ENCODE results near the gene MOSPD2.

DNA sequence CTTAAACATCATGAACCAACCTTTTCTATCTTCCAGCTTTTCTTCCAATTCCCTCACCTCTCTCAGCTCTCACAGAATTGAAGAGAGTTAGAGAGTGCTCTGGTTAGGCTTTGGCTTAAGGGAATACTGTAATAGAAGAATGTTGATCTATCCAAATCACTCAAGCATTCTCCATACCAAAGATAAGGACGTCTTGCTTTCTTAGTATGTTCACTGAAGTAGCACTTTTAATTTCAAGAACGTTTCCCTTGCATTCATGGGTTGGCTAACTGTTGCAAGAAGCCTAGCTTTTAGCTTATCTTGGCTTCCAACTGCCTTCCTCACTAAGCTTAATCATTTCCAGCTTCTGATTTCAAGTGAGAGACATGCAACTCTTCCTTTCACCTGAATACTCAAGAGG is 43.6 kb upstream of the MOSPD2 start:
- TF ChIP-seq, protein P1, sequence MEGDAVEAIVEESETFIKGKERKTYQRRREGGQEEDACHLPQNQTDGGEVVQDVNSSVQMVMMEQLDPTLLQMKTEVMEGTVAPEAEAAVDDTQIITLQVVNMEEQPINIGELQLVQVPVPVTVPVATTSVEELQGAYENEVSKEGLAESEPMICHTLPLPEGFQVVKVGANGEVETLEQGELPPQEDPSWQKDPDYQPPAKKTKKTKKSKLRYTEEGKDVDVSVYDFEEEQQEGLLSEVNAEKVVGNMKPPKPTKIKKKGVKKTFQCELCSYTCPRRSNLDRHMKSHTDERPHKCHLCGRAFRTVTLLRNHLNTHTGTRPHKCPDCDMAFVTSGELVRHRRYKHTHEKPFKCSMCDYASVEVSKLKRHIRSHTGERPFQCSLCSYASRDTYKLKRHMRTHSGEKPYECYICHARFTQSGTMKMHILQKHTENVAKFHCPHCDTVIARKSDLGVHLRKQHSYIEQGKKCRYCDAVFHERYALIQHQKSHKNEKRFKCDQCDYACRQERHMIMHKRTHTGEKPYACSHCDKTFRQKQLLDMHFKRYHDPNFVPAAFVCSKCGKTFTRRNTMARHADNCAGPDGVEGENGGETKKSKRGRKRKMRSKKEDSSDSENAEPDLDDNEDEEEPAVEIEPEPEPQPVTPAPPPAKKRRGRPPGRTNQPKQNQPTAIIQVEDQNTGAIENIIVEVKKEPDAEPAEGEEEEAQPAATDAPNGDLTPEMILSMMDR (IDR thresholded peaks at IDR 0.05), result no peak
- TF ChIP-seq POLR2A (IDR thresholded peaks at IDR 0.05) (no peak), POLR2AphosphoS5 (IDR thresholded peaks at IDR 0.05) (no peak)

Data from gastroesophageal sphincter (tissue), 3 donors.